H9 (cell line): Measurements from ENCODE around the gene RBKS. TPM values are rescaled to one million over a fixed set of nuclear protein-coding genes. Genes with fewer than 3 reads are reported as not detected.

Experiments
- DNase-seq: peaks from one replicate; pipeline ENCODE4 v3.0.0-alpha.2; 2017
- H2AFZ ChIP-seq: one replicate; pipeline ENCODE4 v1.6.1; 2013; ENCODE audit warnings: mild to moderate bottlenecking, low read length, control low read depth, moderate library complexity
- H2AK5ac ChIP-seq: 2 replicates; pipeline ENCODE4 v1.6.1; 2013; ENCODE audit warnings: low read length, control low read depth, mixed read lengths; ENCODE audit not compliant: insufficient read length
- H2BK120ac ChIP-seq: one replicate; pipeline ENCODE4 v1.6.1; 2013; ENCODE audit warnings: low read depth, mild to moderate bottlenecking, low read length, control low read depth, inconsistent platforms; ENCODE audit not compliant: poor library complexity, severe bottlenecking
- H2BK12ac ChIP-seq: 2 replicates; pipeline ENCODE4 v1.6.1; 2013; ENCODE audit warnings: low read length, control low read depth, mixed read lengths, low read depth; ENCODE audit not compliant: insufficient read length
- H2BK15ac ChIP-seq: 2 replicates; pipeline ENCODE4 v1.6.1; 2013; ENCODE audit warnings: low read depth, low read length, control low read depth
- H2BK20ac ChIP-seq: one replicate; pipeline ENCODE4 v1.6.1; 2013; ENCODE audit warnings: low read depth, mild to moderate bottlenecking, low read length, control low read depth, inconsistent platforms; ENCODE audit not compliant: poor library complexity, severe bottlenecking
- H2BK5ac ChIP-seq: 2 replicates; pipeline ENCODE4 v1.6.1; 2013; ENCODE audit warnings: low read length, control low read depth, mixed read lengths; ENCODE audit not compliant: insufficient read length
- H3K14ac ChIP-seq: 2 replicates; pipeline ENCODE4 v1.6.1; 2013; ENCODE audit warnings: low read length, control low read depth; ENCODE audit not compliant: insufficient read depth
- H3K18ac ChIP-seq: 2 replicates; pipeline ENCODE4 v1.6.1; 2013; ENCODE audit warnings: low read depth, mild to moderate bottlenecking, mixed read lengths, low read length, control low read depth; ENCODE audit not compliant: insufficient read length
- H3K23ac ChIP-seq: 2 replicates; pipeline ENCODE4 v1.6.1; 2013; ENCODE audit warnings: low read length, control low read depth, mixed read lengths, low read depth; ENCODE audit not compliant: insufficient read length
- H3K23me2 ChIP-seq: 2 replicates; pipeline ENCODE4 v1.6.1; 2013; ENCODE audit warnings: low read depth, mild to moderate bottlenecking, mixed read lengths, low read length, control low read depth; ENCODE audit not compliant: insufficient read length, poor library complexity, severe bottlenecking
- H3K27ac ChIP-seq: 2 replicates; pipeline ENCODE4 v1.5.1; 2013; ENCODE audit warnings: low read length, control low read depth, mixed read lengths, low read depth; ENCODE audit not compliant: insufficient read length
- H3K27me3 ChIP-seq: 2 replicates; pipeline ENCODE4 v1.6.1; 2013; ENCODE audit warnings: low read length, control low read depth, inconsistent platforms; ENCODE audit not compliant: insufficient read depth
- H3K4ac ChIP-seq: 2 replicates; pipeline ENCODE4 v1.6.1; 2013; ENCODE audit warnings: low read depth, mild to moderate bottlenecking, control low read depth, inconsistent platforms, low read length, moderate library complexity
- H3K4me1 ChIP-seq: 2 replicates; pipeline ENCODE4 v1.6.1; 2013; ENCODE audit warnings: low read length, control low read depth, inconsistent platforms; ENCODE audit not compliant: insufficient read depth
- H3K4me2 ChIP-seq: 2 replicates; pipeline ENCODE4 v1.6.1; 2013; ENCODE audit warnings: low read length, control low read depth, mixed read lengths; ENCODE audit not compliant: insufficient read length, insufficient read depth
- H3K56ac ChIP-seq: 2 replicates; pipeline ENCODE4 v1.6.1; 2013; ENCODE audit warnings: low read depth, mild to moderate bottlenecking, mixed read lengths, low read length, control low read depth; ENCODE audit not compliant: insufficient read length
- H3K79me1 ChIP-seq: 2 replicates; pipeline ENCODE4 v1.6.1; 2013; ENCODE audit warnings: low read depth, mild to moderate bottlenecking, moderate library complexity, low read length, control low read depth, inconsistent platforms; ENCODE audit not compliant: insufficient read depth, poor library complexity, severe bottlenecking
- H3K79me2 ChIP-seq: 2 replicates; pipeline ENCODE4 v1.6.1; 2013; ENCODE audit warnings: low read length, control low read depth, inconsistent platforms; ENCODE audit not compliant: insufficient read depth
- H3K9ac ChIP-seq: 2 replicates; pipeline ENCODE4 v1.6.1; 2013; ENCODE audit warnings: low read length, control low read depth, mixed read lengths; ENCODE audit not compliant: insufficient read length; ENCODE audit errors: extremely low read depth
- H3K9me3 ChIP-seq: one replicate; pipeline ENCODE4 v1.6.1; 2013; ENCODE audit warnings: low read depth, low read length, inconsistent platforms; ENCODE audit not compliant: control insufficient read depth
- H3T11ph ChIP-seq: one replicate; pipeline ENCODE4 v1.6.1; 2013; ENCODE audit warnings: mild to moderate bottlenecking, low read length, control low read depth, inconsistent platforms
- H4K20me1 ChIP-seq: one replicate; pipeline ENCODE4 v1.6.1; 2013; ENCODE audit not compliant: control insufficient read depth, insufficient read length, insufficient read depth
- H4K5ac ChIP-seq: 2 replicates; pipeline ENCODE4 v1.6.1; 2013; ENCODE audit warnings: low read depth, mild to moderate bottlenecking, mixed read lengths, low read length, control low read depth; ENCODE audit not compliant: insufficient read length
- H4K8ac ChIP-seq: replicated peaks from 2 replicates; pipeline ENCODE4 v1.6.1; 2013; ENCODE audit warnings: low read length, control low read depth, mixed read lengths, low read depth; ENCODE audit not compliant: insufficient read length
- H4K91ac ChIP-seq: 2 replicates; pipeline ENCODE4 v1.6.1; 2013; ENCODE audit warnings: low read depth, mild to moderate bottlenecking, moderate library complexity, mixed read lengths, low read length, control low read depth; ENCODE audit not compliant: insufficient read length
- H3K27ac Mint-ChIP-seq, 3 experiments: 2 replicates in 2 of 3; 3 replicates in 1 of 3; pipeline ENCODE4 v1.8.0; 2020 to 2021; ENCODE audit warnings: mixed read lengths in 3 of 3, mild to moderate bottlenecking in 1 of 3, moderate library complexity in 1 of 3
- H3K27me3 Mint-ChIP-seq: 2 replicates; pipeline ENCODE4 v1.8.0; 2021; ENCODE audit warnings: low read depth, mild to moderate bottlenecking, moderate library complexity, mixed read lengths
- H3K36me3 Mint-ChIP-seq, 3 experiments: 2 replicates in 2 of 3; 3 replicates in 1 of 3; pipeline ENCODE4 v1.8.0; 2020 to 2021; ENCODE audit warnings: low read depth in 3 of 3, mixed read lengths in 3 of 3; ENCODE audit not compliant: insufficient read depth in 1 of 3
- H3K4me1 Mint-ChIP-seq, 2 experiments: 2 replicates each; pipeline ENCODE4 v1.8.0; 2020; ENCODE audit warnings: mixed read lengths in 2 of 2
- H3K4me3 Mint-ChIP-seq, 2 experiments: 2 replicates in 1 of 2; 3 replicates in 1 of 2; pipeline ENCODE4 v1.8.0; 2020 to 2021; ENCODE audit warnings: mild to moderate bottlenecking in 2 of 2, mixed read lengths in 2 of 2, moderate library complexity in 1 of 2
- H3K9me3 Mint-ChIP-seq, 2 experiments: 2 replicates in 1 of 2; 3 replicates in 1 of 2; pipeline ENCODE4 v1.8.0; 2020; ENCODE audit warnings: mild to moderate bottlenecking in 2 of 2, mixed read lengths in 2 of 2, moderate library complexity in 1 of 2
- CTCF ChIP-seq: fragments of 200-600 bp; sonication (generic); conservative IDR thresholded peaks from 3 replicates; pipeline ENCODE4 v1.8.0; 2021; ENCODE audit warnings: antibody characterized with exemption, mild to moderate bottlenecking
- WGBS: extraction: QIAGEN DNeasy Blood & Tissue Kit; methylation state at CpG from one replicate; pipeline ENCODE4 v1.1.7; 2013; ENCODE audit warnings: missing lambda C conversion rate, low lambda C conversion rate, mixed read lengths; ENCODE audit not compliant: insufficient read length; ENCODE audit errors: extremely low coverage; 5-methylcytosine and 5-hydroxymethylcytosine counted together
- total RNA-seq: library from RNA; stranded (reverse); gene quantifications from 2 replicates; pipeline ENCODE4 v1.2.1, GENCODE V29; 2021

Gene RBKS
- total RNA-seq, 1 experiment from 2014 or later: 2.3 TPM

- WGBS: no CpG with 5 or more reads among the region's 4 CpGs
Observed at GRCh38 chr2:27795868-27796277, 94.3 kb downstream of the RBKS start.

More at GRCh38 chr2:27795868-27796277, 94.3 kb downstream of the RBKS start:
- Mint-ChIP-seq H3K36me3 (no peaks in the 10 kb centered on the region), H3K4me1 (peaks cover 0 to 6% of the 10 kb centered on the region in 2 experiments; a peak in 3 of 4 replicates), H3K27ac (no peak overlapping the region), H3K9me3 (no peaks in the 10 kb centered on the region), H3K4me3 (no peak overlapping the region), H3K27me3 (peaks cover 11% of the 10 kb centered on the region)
- TF ChIP-seq CTCF: no peak
- Histone ChIP-seq H2BK12ac (no peak overlapping the region), H3K4ac (no peak overlapping the region), H2BK15ac (no peak overlapping the region), H3K9ac (no peak overlapping the region), H4K8ac (no peak overlapping the region), H3K9me3 (no peaks in the 10 kb centered on the region), H2AFZ (no peak overlapping the region), H3K27me3 (no peaks in the 10 kb centered on the region), H3K23ac (no peak overlapping the region), H2BK5ac (no peak overlapping the region), H2AK5ac (no peak overlapping the region), H2BK20ac (no peak overlapping the region), H2BK120ac (no peak overlapping the region), H3K23me2 (no peaks in the 10 kb centered on the region), H4K5ac (no peak overlapping the region), H3K4me1 (no peaks in the 10 kb centered on the region), H3K79me2 (no peaks in the 10 kb centered on the region), H3K4me2 (no peak overlapping the region), H4K20me1 (no peaks in the 10 kb centered on the region), H3K18ac (no peak overlapping the region), H4K91ac (no peak overlapping the region), H3K14ac (no peak overlapping the region), H3K27ac (no peak overlapping the region), H3K79me1 (no peaks in the 10 kb centered on the region), H3T11ph (no peak overlapping the region), H3K56ac (no peak overlapping the region)
- no peak for DNase-seq
